Retinal pigment epithelial cell (primary cell): ENCODE measurements around the gene HPN.
"Not testable (repeated sequence)": the region's sequence is repeated elsewhere in the genome, so short reads cannot be mapped to it uniquely, and the experiment has no call there.

Source experiments
- DNase-seq: peaks from one replicate; pipeline ENCODE4 v3.0.0-alpha.2; 2010; ENCODE audit warnings: low read depth
- H3K4me3 ChIP-seq: 2 replicates; pipeline ENCODE4 v1.5.1; 2011; ENCODE audit warnings: mild to moderate bottlenecking, low read length, control low read depth, moderate library complexity
- TF ChIP-seq, protein P1 (sequence below): conservative IDR thresholded peaks from 2 replicates; pipeline ENCODE4 v1.5.1; 2011; ENCODE audit warnings: low read depth, low read length, control low read depth, inconsistent platforms

HPN gene

DNA sequence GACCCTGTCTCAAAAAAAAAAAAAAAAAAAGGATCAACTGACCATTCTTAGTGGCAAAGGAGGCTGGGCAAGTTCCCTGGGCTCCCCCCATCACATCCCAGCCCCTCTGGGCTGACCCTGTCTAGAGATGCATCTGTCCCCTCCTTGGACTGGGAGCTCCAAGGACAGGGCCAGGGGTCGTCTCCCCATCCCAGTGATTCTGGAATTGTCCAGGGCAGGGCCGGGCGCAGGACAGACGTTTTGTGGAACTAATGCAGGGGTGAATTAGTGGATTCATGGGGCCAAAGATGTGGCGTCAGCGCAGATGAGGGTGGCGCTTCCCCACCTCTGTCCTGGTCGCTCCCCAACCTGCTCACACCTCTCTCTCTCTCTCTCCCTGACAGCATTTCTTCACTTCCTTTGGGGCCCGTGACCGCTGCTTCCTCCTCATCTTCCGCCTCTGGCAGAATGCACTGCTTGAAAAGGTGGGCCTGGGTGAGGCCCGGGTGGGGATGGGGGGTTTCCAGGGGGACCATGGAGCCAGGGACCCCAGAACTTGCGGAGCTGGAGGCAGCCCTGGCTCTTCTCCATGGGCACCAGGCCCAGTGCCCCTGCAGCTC, 30.3 kb upstream of the HPN start:
- H3K4me3 ChIP-seq, result no peak overlapping the region
- TF ChIP-seq, protein P1, sequence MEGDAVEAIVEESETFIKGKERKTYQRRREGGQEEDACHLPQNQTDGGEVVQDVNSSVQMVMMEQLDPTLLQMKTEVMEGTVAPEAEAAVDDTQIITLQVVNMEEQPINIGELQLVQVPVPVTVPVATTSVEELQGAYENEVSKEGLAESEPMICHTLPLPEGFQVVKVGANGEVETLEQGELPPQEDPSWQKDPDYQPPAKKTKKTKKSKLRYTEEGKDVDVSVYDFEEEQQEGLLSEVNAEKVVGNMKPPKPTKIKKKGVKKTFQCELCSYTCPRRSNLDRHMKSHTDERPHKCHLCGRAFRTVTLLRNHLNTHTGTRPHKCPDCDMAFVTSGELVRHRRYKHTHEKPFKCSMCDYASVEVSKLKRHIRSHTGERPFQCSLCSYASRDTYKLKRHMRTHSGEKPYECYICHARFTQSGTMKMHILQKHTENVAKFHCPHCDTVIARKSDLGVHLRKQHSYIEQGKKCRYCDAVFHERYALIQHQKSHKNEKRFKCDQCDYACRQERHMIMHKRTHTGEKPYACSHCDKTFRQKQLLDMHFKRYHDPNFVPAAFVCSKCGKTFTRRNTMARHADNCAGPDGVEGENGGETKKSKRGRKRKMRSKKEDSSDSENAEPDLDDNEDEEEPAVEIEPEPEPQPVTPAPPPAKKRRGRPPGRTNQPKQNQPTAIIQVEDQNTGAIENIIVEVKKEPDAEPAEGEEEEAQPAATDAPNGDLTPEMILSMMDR, result no peak
- DNase-seq, result no peak

- TF ChIP-seq, protein P1, result no peak
- DNase-seq, result no peak
- no peak overlapping the region for H3K4me3 ChIP-seq
Observed at GRCh38 chr19:35011737-35012682, 29.5 kb upstream of the HPN start.

DNA sequence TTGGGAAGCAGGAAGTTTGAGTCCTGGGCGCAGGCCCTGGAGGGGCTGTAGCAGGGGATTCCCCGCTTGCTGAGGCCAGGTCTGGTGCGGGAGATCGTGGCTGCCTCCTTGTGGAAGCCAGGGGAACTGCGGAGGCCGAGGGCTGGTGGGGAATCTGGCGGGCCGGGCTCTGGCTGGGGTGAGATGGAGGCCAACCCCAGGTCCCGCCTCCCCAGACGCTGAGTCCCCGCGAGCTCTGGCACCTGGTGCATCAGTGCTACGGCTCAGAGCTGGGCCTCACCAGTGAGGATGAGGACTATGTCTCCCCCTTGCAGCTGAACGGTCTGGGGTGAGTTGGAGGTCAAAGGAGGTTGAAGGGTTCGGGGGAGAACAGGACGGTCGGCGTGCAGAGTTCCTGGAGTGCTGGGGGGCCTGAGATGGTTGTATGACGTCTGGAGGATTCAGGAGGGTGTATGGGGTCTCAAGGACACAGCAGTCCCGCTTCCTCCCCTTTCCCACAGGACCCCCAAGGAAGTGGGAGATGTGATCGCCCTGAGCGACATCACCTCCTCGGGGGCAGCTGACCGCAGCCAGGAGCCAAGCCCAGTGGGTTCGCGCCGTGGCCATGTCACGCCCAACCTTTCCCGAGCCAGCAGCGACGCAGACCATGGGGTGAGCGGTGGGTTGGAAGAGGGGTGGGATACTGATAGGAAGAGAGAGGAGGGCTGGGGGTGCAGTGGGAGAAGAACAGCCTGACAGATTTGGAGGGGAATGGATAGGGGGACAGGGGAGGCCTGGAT, 28.3 kb upstream of the HPN start:
- no peak for DNase-seq
- TF ChIP-seq, protein P1, result peak; percentile 98
- no peak overlapping the region for H3K4me3 ChIP-seq

DNA sequence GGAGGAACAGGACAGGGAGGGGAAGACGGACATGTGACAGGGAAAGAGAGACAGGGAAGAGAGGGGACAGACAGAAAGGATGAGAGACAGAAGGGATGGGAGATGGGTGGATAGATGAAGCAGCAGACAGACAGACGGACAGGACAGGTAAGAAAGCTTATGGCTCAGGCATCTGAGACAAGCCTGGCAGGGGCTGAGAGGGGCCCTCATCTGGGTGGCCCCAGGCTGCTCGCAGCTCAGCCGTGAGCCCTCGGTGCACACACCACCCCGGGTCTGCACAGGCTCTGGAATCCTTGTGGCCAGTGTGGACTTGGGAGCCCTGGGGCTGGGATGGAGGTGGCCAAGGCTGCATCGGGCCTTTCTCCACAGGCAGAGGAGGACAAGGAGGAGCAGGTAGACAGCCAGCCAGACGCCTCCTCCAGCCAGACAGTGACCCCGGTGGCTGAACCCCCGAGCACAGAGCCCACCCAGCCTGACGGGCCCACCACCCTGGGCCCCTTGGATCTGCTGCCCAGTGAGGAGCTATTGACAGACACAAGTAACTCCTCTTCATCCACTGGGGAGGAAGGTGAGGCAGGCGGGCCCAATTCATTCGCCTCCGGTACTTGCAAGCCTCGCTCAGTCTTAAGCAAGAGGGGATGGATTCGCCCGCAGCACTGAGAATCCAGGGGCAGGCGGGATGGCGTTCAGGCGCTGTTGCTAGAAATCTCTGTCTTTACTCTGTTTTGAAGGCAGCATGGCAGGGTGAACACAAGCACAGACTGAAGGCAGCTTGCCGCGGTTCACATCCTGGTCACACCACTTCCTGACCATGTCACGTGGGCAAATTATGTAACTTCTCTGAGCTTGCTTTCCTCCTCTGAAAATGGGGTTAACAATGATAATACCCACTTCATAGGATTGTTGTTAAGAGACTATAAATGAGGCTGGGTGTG, 27.4 kb upstream of the HPN start:
- TF ChIP-seq, protein P1, result no peak
- no peak for DNase-seq

DNA sequence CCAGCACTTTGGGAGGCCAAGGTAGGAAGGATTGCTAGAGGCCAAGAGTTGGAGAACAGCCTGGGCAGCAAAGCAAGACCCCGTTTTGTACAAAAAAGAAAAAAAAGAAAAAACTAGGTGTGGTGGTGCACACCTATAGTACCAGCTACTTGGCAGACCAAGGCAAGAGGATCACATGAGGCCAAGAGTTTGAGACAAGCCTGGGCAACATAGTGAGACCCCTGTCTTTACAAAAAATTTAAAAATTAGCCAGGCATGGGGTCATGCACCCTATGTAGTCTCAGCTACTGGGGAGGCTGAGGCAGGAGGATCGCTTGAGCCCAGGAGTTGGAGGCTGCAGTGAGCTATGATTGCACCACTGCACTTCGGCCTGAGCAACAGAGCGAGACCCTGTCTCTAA, 26.7 kb upstream of the HPN start:
- not testable (repeated sequence) for DNase-seq, H3K4me3 ChIP-seq

More for the DNA sequence above, 27.4 kb upstream of the HPN start:
- H3K4me3 ChIP-seq, result no peak overlapping the region

GRCh38 chr19:35015270-35015953, 26.1 kb upstream of the HPN start:
- no peak for DNase-seq
- no peak overlapping the region for H3K4me3 ChIP-seq
- TF ChIP-seq, protein P1, result no peak
